GM23248 (cell line): Measurements from ENCODE around the gene BRAT1. TPM values are rescaled to one million over a fixed set of nuclear protein-coding genes. Genes with fewer than 3 reads are reported as not detected.
A peak's percentile ranks its signal among the peaks of the same experiment; 100 is the strongest.
"Not testable (repeated sequence)": the region's sequence is repeated elsewhere in the genome, so short reads cannot be mapped to it uniquely, and the experiment has no call there.

Experiments
- DNase-seq: peaks from one replicate; pipeline ENCODE4 v3.0.0-alpha.2; 2015
- H2AFZ ChIP-seq: fragments of 200-600 bp; sonication (generic); 2 replicates; pipeline ENCODE4 v1.6.1; 2016; ENCODE audit warnings: antibody characterized with exemption
- H3F3A ChIP-seq: fragments of 200-600 bp; sonication (generic); 2 replicates; pipeline ENCODE4 v1.6.1; 2016; ENCODE audit warnings: mild to moderate bottlenecking, antibody characterized with exemption, mixed run types; ENCODE audit not compliant: insufficient read depth
- H3K27ac ChIP-seq: fragments of 200-600 bp; sonication (generic); 2 replicates; pipeline ENCODE4 v1.5.1; 2016; ENCODE audit warnings: mild to moderate bottlenecking
- H3K27me3 ChIP-seq: fragments of 200-600 bp; sonication (generic); replicated peaks from 2 replicates; pipeline ENCODE4 v1.6.1; 2016; ENCODE audit warnings: mild to moderate bottlenecking; ENCODE audit not compliant: insufficient read depth
- H3K36me3 ChIP-seq: fragments of 200-600 bp; sonication (generic); 2 replicates; pipeline ENCODE4 v1.6.1; 2016; ENCODE audit warnings: low read depth, mild to moderate bottlenecking
- H3K4me1 ChIP-seq: fragments of 200-600 bp; sonication (generic); 2 replicates; pipeline ENCODE4 v1.6.1; 2016; ENCODE audit warnings: mild to moderate bottlenecking; ENCODE audit not compliant: insufficient read depth
- H3K4me2 ChIP-seq: fragments of 200-600 bp; sonication (generic); one replicate; pipeline ENCODE4 v1.6.1; 2016; ENCODE audit warnings: mild to moderate bottlenecking; ENCODE audit not compliant: unreplicated experiment
- H3K4me3 ChIP-seq: fragments of 200-600 bp; sonication (generic); 2 replicates; pipeline ENCODE4 v1.5.1; 2016; ENCODE audit warnings: mild to moderate bottlenecking
- H3K79me2 ChIP-seq: fragments of 200-600 bp; sonication (generic); 2 replicates; pipeline ENCODE4 v1.6.1; 2016; ENCODE audit warnings: mild to moderate bottlenecking; ENCODE audit not compliant: insufficient read depth
- H3K9ac ChIP-seq: fragments of 200-600 bp; sonication (generic); 2 replicates; pipeline ENCODE4 v1.6.1; 2016; ENCODE audit warnings: mild to moderate bottlenecking
- H3K9me2 ChIP-seq: fragments of 200-600 bp; sonication (generic); 2 replicates; pipeline ENCODE4 v1.6.1; 2016; ENCODE audit warnings: mixed run types, mild to moderate bottlenecking, moderate library complexity; ENCODE audit not compliant: insufficient read depth
- H3K9me3 ChIP-seq: fragments of 200-600 bp; sonication (generic); one replicate; pipeline ENCODE4 v1.6.1; 2017; ENCODE audit warnings: low read depth
- H4K20me1 ChIP-seq: fragments of 200-600 bp; sonication (generic); 2 replicates; pipeline ENCODE4 v1.6.0; 2016; ENCODE audit not compliant: insufficient read depth
- EZH2 ChIP-seq: fragments of 200-600 bp; sonication (generic); IDR thresholded peaks from 2 replicates; pipeline ENCODE4 v1.6.1; 2018; ENCODE audit warnings: antibody characterized with exemption, mild to moderate bottlenecking; ENCODE audit not compliant: insufficient read depth, poor library complexity, severe bottlenecking
- EZH2phosphoT487 ChIP-seq: fragments of 200-600 bp; sonication (generic); IDR thresholded peaks from 2 replicates; pipeline ENCODE4 v1.6.1; 2018; ENCODE audit warnings: antibody characterized with exemption, moderate library complexity, mild to moderate bottlenecking, low read depth; ENCODE audit not compliant: insufficient read depth
- WGBS, 2 experiments: methylation state at CpG; one replicate each; pipeline ENCODE4 v1.1.6; 2015 to 2017; ENCODE audit warnings: low lambda C conversion rate in 2 of 2, low coverage in 1 of 2; ENCODE audit errors: missing lambda C conversion rate in 2 of 2; 5-methylcytosine and 5-hydroxymethylcytosine counted together
- in situ Hi-C: fragments of 300-500 bp; cut with MboI; formaldehyde crosslinking; loops from 2 replicates; pipeline ENCODE4 v1.15.0; 2020
- polyA plus RNA-seq: library from polyadenylated mRNA; unstranded; fragments of >200 nt; fragmentation: Nextera tagmentation; extraction: Ambion mirVana; gene quantifications from 2 replicates; pipeline ENCODE4 v1.2.1, GENCODE V29; 2016
- total RNA-seq: library from RNA; depleted of rRNA; stranded (reverse); fragments of >200 nt; shearing (Covaris generic); gene quantifications from 2 replicates; pipeline ENCODE4 v1.2.3, GENCODE V29; 2014

The BRAT1 gene
- total and polyA plus RNA-seq, 2 experiments from 2014 or later: 28.6 to 39.7 TPM

GRCh38 chr7:2566890-2567678, 11.8 kb upstream of the BRAT1 start:
- Histone ChIP-seq H3K4me1 (no peaks in the 10 kb centered on the region), H3K9me3 (no peaks in the 10 kb centered on the region), H3K27ac (no peak overlapping the region), H3K9ac (no peak overlapping the region), H4K20me1 (no peaks in the 10 kb centered on the region), H3K79me2 (peaks cover 40% of the 10 kb centered on the region), H3K9me2 (no peaks in the 10 kb centered on the region), H3K4me2 (no peak overlapping the region), H3F3A (no peaks in the 10 kb centered on the region), H3K4me3 (no peak overlapping the region), H3K36me3 (no peaks in the 10 kb centered on the region), H2AFZ (no peak overlapping the region), H3K27me3 (no peaks in the 10 kb centered on the region)
- DNase-seq: peak; percentile 32
- in situ Hi-C loops: no loop called here
- 52 to 53% methylated on average over 28 of the region's 28 CpGs for WGBS, 2 experiments
- no peak for TF ChIP-seq EZH2

- Histone ChIP-seq H3K9me3 (no peaks in the 10 kb centered on the region), H3K4me1 (no peaks in the 10 kb centered on the region), H3K4me2 (no peak overlapping the region), H3K79me2 (peaks cover 46% of the 10 kb centered on the region), H3K27ac (no peak overlapping the region), H4K20me1 (no peaks in the 10 kb centered on the region), H3K9me2 (no peaks in the 10 kb centered on the region), H3F3A (no peaks in the 10 kb centered on the region), H2AFZ (no peak overlapping the region), H3K4me3 (no peak overlapping the region), H3K9ac (no peak overlapping the region), H3K27me3 (no peaks in the 10 kb centered on the region), H3K36me3 (no peaks in the 10 kb centered on the region)
- no peak for DNase-seq
- 73% methylated on average over 8 of the region's 8 CpGs for WGBS, 2 experiments
- TF ChIP-seq EZH2 (no peak), EZH2phosphoT487 (no peak)
- in situ Hi-C loops: no loop called here
Observed at GRCh38 chr7:2566348-2566889, 11.1 kb upstream of the BRAT1 start.

GRCh38 chr7:2564970-2565540, 9.7 kb upstream of the BRAT1 start:
- Histone ChIP-seq H3K9me3 (no peaks in the 10 kb centered on the region), H4K20me1 (no peaks in the 10 kb centered on the region), H3K4me1 (no peaks in the 10 kb centered on the region), H3K36me3 (no peaks in the 10 kb centered on the region), H3K9me2 (no peaks in the 10 kb centered on the region), H3K27ac (no peak overlapping the region), H2AFZ (no peak overlapping the region), H3K4me3 (no peak overlapping the region), H3K9ac (no peak overlapping the region), H3K27me3 (no peaks in the 10 kb centered on the region), H3K79me2 (peaks cover 58% of the 10 kb centered on the region), H3K4me2 (no peak overlapping the region), H3F3A (no peaks in the 10 kb centered on the region)
- 92 to 94% methylated on average over 12 of the region's 12 CpGs for WGBS, 2 experiments
- TF ChIP-seq EZH2phosphoT487 (no peak), EZH2 (no peak)
- no peak for DNase-seq
- in situ Hi-C loops: no loop called here

GRCh38 chr7:2563955-2564354, 8.6 kb upstream of the BRAT1 start:
- H3K9ac ChIP-seq, H3K4me1 ChIP-seq, in situ Hi-C loops, DNase-seq, H3K36me3 ChIP-seq, H3K9me2 ChIP-seq, H3K27me3 ChIP-seq, H3F3A ChIP-seq, H3K4me2 ChIP-seq, H3K9me3 ChIP-seq, H3K4me3 ChIP-seq, H3K27ac ChIP-seq, H4K20me1 ChIP-seq, H2AFZ ChIP-seq: not testable (repeated sequence)
- WGBS, 2 experiments: 71 to 74% methylated on average over 3 of the region's 3 CpGs
- peaks cover 67% of the 10 kb centered on the region for H3K79me2 ChIP-seq
